IPS-20b (cell line): Measurements from ENCODE around the gene GUCY1B1.

Source experiments
- H3K27ac ChIP-seq: one replicate; pipeline ENCODE4 v1.5.1; 2013; ENCODE audit warnings: low read length
- H3K27me3 ChIP-seq: 2 replicates; pipeline ENCODE4 v1.6.1; 2013; ENCODE audit warnings: mild to moderate bottlenecking, low read length, inconsistent platforms; ENCODE audit not compliant: insufficient read depth
- H3K36me3 ChIP-seq: 2 replicates; pipeline ENCODE4 v1.6.1; 2013; ENCODE audit warnings: low read depth, mild to moderate bottlenecking, inconsistent platforms, low read length, moderate library complexity; ENCODE audit not compliant: insufficient read depth
- H3K4me1 ChIP-seq: 2 replicates; pipeline ENCODE4 v1.6.1; 2013; ENCODE audit warnings: mild to moderate bottlenecking, control low read depth, inconsistent platforms, low read length, moderate library complexity; ENCODE audit not compliant: insufficient read depth
- H3K4me3 ChIP-seq: 2 replicates; pipeline ENCODE4 v1.5.1; 2013; ENCODE audit warnings: mild to moderate bottlenecking, low read length, inconsistent platforms
- H3K9ac ChIP-seq: 2 replicates; pipeline ENCODE4 v1.6.1; 2013; ENCODE audit warnings: low read depth, mild to moderate bottlenecking, inconsistent platforms, low read length, moderate library complexity
- H3K9me3 ChIP-seq: 2 replicates; pipeline ENCODE4 v1.6.1; 2013; ENCODE audit warnings: mild to moderate bottlenecking, low read depth, low read length, inconsistent platforms; ENCODE audit not compliant: insufficient read depth

GUCY1B1 gene

DNA sequence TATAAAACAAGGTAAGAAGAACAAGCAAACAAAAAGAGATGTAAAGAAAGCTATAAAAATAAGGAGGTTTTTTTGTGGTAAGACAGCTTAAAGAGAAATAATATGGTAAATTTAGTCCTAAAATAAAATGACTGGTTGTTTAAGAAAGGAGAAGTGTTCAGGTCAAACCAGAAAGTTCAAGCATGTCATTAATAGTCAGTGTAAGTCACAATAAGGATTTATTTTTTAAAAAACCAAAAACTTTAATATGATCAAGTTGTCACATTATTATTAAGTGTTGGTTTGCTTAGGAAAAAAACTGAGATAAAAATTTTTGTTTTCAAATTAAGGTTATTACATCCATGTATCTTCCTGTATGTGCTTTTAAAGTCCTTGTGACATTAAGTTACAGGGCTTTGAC is 88.1 kb downstream of the GUCY1B1 start:
- no peak overlapping the region for H3K27ac ChIP-seq
- H3K4me1 ChIP-seq: peaks cover 4% of the 10 kb centered on the region; the same call in 1 of the 2 replicates
- no peaks in the 10 kb centered on the region for H3K36me3 ChIP-seq
- H3K9ac ChIP-seq: no peak overlapping the region
- H3K9me3 ChIP-seq: peaks cover 23% of the 10 kb centered on the region
- no peak overlapping the region for H3K4me3 ChIP-seq
- H3K27me3 ChIP-seq: no peaks in the 10 kb centered on the region

DNA sequence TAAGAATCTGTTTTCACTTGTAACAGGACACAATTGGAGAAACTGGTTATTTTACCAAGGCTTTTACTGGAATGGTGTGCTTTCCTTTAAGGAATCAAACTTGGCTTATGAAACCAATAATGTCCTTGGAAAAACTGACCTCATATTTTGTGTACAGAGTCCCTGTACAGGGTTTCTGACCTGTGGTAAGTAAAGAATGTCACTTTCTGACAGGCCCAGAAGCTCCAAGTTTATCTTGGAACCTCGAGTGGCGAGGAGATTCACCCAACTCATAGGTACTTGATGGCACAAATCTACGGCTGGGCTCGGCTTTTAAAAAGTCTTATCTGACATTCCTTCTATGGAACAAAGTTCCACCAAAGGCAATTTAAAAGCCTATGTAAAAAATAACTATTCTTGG is 90.2 kb downstream of the GUCY1B1 start:
- Histone ChIP-seq H3K4me3 (no peak overlapping the region), H3K27ac (no peak overlapping the region), H3K9me3 (peaks cover 23% of the 10 kb centered on the region), H3K36me3 (no peaks in the 10 kb centered on the region), H3K9ac (no peak overlapping the region), H3K4me1 (peaks cover 4% of the 10 kb centered on the region; the same call in 1 of the 2 replicates), H3K27me3 (no peaks in the 10 kb centered on the region)

DNA sequence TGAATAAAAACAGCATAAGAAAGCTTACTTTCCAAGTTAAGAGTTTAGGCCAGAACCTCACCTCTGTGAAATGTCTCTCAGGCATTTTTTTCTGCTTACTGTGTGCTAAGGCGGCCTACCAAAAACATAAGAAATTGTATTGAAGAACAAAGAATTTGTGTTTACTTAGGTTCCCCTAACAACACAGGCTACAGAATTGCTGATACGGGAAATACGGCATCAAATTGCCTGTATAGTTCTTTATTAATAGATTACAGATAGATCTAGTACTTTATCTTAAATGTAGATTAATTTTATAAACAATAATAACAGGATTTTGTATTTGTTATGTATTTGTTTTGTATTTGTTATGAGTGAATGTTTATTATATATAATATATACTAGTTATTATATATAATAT is 94.4 kb downstream of the GUCY1B1 start:
- Histone ChIP-seq H3K9ac (no peak overlapping the region), H3K27ac (no peak overlapping the region), H3K27me3 (no peaks in the 10 kb centered on the region), H3K4me3 (no peak overlapping the region), H3K4me1 (no peaks in the 10 kb centered on the region), H3K9me3 (peaks cover under 1% of the 10 kb centered on the region), H3K36me3 (no peaks in the 10 kb centered on the region)

DNA sequence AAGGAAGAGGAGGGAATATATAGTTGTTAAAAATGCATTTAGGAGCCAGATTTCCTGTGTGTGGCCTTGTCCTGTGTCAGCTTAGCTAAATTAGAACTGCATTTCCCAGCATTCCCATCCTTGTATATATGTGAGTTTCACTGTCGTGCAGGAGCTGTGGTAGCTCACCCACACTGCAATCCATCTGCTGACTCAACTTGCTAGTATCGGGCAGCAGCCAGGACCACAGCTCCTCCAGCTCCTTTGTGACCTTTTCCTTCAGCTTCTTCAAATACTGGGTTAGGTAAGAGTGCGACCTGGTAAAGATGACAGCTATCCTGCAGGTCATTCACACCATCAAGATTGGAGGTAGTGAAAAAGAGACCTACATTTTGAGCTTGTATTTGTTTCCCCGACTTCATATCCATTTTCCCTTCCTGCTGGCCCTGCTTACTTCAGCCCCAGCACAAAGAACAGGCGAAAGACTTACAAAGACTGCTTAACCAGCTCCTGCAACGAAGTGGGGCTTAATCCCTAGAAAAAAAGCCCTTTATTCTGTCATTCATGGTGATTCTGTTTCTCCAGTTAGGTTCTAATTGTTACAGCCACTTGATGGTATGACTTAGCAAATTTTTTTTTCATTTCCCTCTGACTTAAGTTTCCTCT is 95.9 kb downstream of the GUCY1B1 start:
- H3K4me3 ChIP-seq: no peak overlapping the region
- H3K4me1 ChIP-seq: no peaks in the 10 kb centered on the region
- no peaks in the 10 kb centered on the region; the same call in 1 of the 2 replicates for H3K9me3 ChIP-seq
- no peaks in the 10 kb centered on the region for H3K27me3 ChIP-seq
- no peak overlapping the region for H3K27ac ChIP-seq
- no peaks in the 10 kb centered on the region for H3K36me3 ChIP-seq
- H3K9ac ChIP-seq: no peak overlapping the region

DNA sequence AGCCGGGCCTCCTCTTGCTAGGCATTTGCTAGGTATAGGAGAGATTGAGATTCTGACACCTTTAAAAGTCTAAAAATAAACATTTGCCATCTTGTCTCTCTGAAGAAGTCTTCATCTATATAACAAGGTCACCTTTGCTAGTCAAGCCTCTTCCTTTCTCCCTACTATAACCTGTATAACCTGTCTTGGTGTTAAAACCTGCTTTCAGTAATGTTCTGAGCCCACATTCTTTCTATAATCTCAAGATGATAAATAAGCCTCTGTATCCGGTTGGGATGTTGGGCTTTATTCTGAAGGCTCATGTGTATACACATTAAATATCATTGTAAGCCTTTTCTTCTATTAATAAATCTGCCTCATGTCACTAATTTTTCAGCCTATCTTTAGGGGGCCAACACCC is 97.1 kb downstream of the GUCY1B1 start:
- Histone ChIP-seq H3K9me3 (no peaks in the 10 kb centered on the region; the same call in 1 of the 2 replicates), H3K9ac (no peak overlapping the region), H3K4me1 (no peaks in the 10 kb centered on the region), H3K36me3 (no peaks in the 10 kb centered on the region), H3K4me3 (no peak overlapping the region), H3K27me3 (no peaks in the 10 kb centered on the region), H3K27ac (no peak overlapping the region)
